Measurements from ENCODE around the gene NTF3.

DNA sequence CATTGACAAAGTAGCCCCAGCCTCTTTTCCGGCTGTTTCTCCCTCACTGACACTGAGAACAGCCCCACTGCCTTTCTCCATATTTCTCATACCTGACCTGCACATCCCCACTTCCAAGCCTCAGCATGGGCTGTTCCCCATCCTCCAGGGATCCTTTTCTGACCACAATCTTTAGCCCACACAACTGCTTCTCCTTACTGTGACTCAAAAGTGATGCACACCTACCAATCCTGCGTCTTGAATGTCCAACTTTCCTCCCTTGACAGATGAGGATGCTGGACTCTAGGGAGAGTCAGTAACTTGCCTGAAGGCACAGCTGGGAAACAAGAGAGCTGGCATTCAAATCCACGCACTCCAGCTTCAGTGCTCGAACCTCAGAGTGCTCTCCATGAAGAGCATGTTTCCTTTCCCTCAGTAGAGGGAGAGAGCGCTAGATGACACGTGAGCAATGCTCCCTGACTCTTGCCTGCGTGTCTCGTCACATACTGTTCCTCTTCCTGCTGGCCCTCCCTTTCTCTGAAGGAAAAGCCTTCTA, 75.6 kb downstream of the NTF3 start:
- TF ChIP-seq CBX8 (IDR thresholded peaks at IDR 0.05; ENCODE audit: borderline replicate concordance, low read depth, low read length), result no peak
- TF ChIP-seq, protein P1, sequence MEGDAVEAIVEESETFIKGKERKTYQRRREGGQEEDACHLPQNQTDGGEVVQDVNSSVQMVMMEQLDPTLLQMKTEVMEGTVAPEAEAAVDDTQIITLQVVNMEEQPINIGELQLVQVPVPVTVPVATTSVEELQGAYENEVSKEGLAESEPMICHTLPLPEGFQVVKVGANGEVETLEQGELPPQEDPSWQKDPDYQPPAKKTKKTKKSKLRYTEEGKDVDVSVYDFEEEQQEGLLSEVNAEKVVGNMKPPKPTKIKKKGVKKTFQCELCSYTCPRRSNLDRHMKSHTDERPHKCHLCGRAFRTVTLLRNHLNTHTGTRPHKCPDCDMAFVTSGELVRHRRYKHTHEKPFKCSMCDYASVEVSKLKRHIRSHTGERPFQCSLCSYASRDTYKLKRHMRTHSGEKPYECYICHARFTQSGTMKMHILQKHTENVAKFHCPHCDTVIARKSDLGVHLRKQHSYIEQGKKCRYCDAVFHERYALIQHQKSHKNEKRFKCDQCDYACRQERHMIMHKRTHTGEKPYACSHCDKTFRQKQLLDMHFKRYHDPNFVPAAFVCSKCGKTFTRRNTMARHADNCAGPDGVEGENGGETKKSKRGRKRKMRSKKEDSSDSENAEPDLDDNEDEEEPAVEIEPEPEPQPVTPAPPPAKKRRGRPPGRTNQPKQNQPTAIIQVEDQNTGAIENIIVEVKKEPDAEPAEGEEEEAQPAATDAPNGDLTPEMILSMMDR (IDR thresholded peaks at IDR 0.05; ENCODE audit: control extremely low read depth in 1 of 3, insufficient read depth in 1 of 3, low read depth in 1 of 3, low read length in 3 of 3), result no peak
